ENCODE measurements around the gene AIP. TPM values are rescaled to one million over a fixed set of nuclear protein-coding genes. Genes with fewer than 3 reads are reported as not detected.

The AIP gene
- total RNA-seq, 4 donors from 2014 or later: 88.2 to 117 (median 96.0) TPM

- TF ChIP-seq POLR2A (IDR thresholded peaks at IDR 0.05) (no peak), EP300 (IDR thresholded peaks at IDR 0.05) (no peak), CTCF (IDR thresholded peaks at IDR 0.05) (no peak)
- no peaks in the 10 kb centered on the region for H3K4me1 ChIP-seq
- H3K27me3 ChIP-seq: no peaks in the 10 kb centered on the region
- H3K9me3 ChIP-seq: peaks cover 0 to 15% (median 0%) of the 10 kb centered on the region in 4 donors
- no peak overlapping the region for H3K27ac ChIP-seq
- no peak overlapping the region for H3K4me3 ChIP-seq
- WGBS, 2 donors: 71 to 82% methylated on average over 1 of the region's 1 CpG
- no peaks in the 10 kb centered on the region for H3K36me3 ChIP-seq
- no peak for DNase-seq (ENCODE audit: low spot score in 2 of 2)
These were observed 52.7 kb downstream of the AIP start for GRCh38 chr11:67535561-67535960.

GRCh38 chr11:67538306-67538705 lies 55.5 kb downstream of the AIP start:
- Histone ChIP-seq H3K27ac (no peak overlapping the region), H3K4me3 (no peak overlapping the region), H3K36me3 (no peaks in the 10 kb centered on the region), H3K4me1 (no peaks in the 10 kb centered on the region), H3K9me3 (peaks cover 0 to 14% (median 0%) of the 10 kb centered on the region in 4 donors), H3K27me3 (no peaks in the 10 kb centered on the region)
- 48 to 57% methylated on average over 6 of the region's 6 CpGs for WGBS, 2 donors
- no peak for TF ChIP-seq POLR2A (IDR thresholded peaks at IDR 0.05)
- no peak for DNase-seq (ENCODE audit: low spot score in 2 of 2)

GRCh38 chr11:67538823-67539505 lies 56.1 kb downstream of the AIP start:
- WGBS, 2 donors: 79 to 84% methylated on average over 9 to 10 of the region's 10 CpGs
- no peak overlapping the region for H3K4me3 ChIP-seq
- TF ChIP-seq EP300 (IDR thresholded peaks at IDR 0.05) (no peak), POLR2A (IDR thresholded peaks at IDR 0.05) (no peak), CTCF (IDR thresholded peaks at IDR 0.05) (no peak)
- DNase-seq (ENCODE audit: low spot score in 2 of 2): no peak
- H3K9me3 ChIP-seq: peaks cover 0 to 7% (median 0%) of the 10 kb centered on the region in 4 donors
- H3K27ac ChIP-seq: no peak overlapping the region
- no peaks in the 10 kb centered on the region for H3K4me1 ChIP-seq
- H3K36me3 ChIP-seq: no peaks in the 10 kb centered on the region
- no peaks in the 10 kb centered on the region for H3K27me3 ChIP-seq

- Histone ChIP-seq H3K4me1 (peaks cover 0 to under 1% (median 0%) of the 10 kb centered on the region in 4 donors), H3K36me3 (no peaks in the 10 kb centered on the region), H3K4me3 (no peak overlapping the region), H3K27ac (no peak overlapping the region), H3K27me3 (no peaks in the 10 kb centered on the region), H3K9me3 (peaks cover 0 to 3% (median 0%) of the 10 kb centered on the region in 4 donors)
- TF ChIP-seq EP300 (IDR thresholded peaks at IDR 0.05): no peak
- TF ChIP-seq CTCF (IDR thresholded peaks at IDR 0.05): no peak
- TF ChIP-seq POLR2A (IDR thresholded peaks at IDR 0.05): no peak
- DNase-seq (ENCODE audit: low spot score in 2 of 2): no peak
- WGBS, 2 donors: 80 to 83% methylated on average over 4 of the region's 4 CpGs
These were observed 56.7 kb downstream of the AIP start for GRCh38 chr11:67539550-67539949.

Small RNAs within 50 kb of the gene (small RNA-seq; reads per million reads assigned to genes)
- not detected for gene MIR6752

Other genes starting within 250 kb of the AIP start
- 100 to 1,000 TPM in 1 of 4 donors, 10 to 100 TPM in 3; 46.0 to 134 (median 65.4) TPM for gene GRK2, start 216.6 kb upstream of the AIP start, total RNA-seq
- 100 to 1,000 TPM in 1 of 4 donors, 10 to 100 TPM in 3; 46.8 to 158 (median 69.5) TPM for gene ANKRD13D, start 193.7 kb upstream of the AIP start, total RNA-seq
- gene SSH3, start 179.5 kb upstream of the AIP start, total RNA-seq: 10 to 100 TPM; 28.5 to 51.6 (median 43.1) TPM
- gene POLD4, start 129.5 kb upstream of the AIP start, total RNA-seq: 100 to 1,000 TPM in 1 of 4 donors, 10 to 100 TPM in 3; 70.8 to 154 (median 88.5) TPM
- 10 to 100 TPM in 1 of 4 donors, 1 to 10 TPM in 3; 3.7 to 23.1 (median 5.9) TPM for gene CLCF1, start 109.4 kb upstream of the AIP start, total RNA-seq
- gene RAD9A, start 91.0 kb upstream of the AIP start, total RNA-seq: 10 to 100 TPM; 22.7 to 39.0 (median 36.4) TPM
- 10 to 100 TPM; 50.6 to 97.8 (median 72.7) TPM for gene PPP1CA, start 81.2 kb upstream of the AIP start, total RNA-seq
- 1 to 10 TPM; 1.5 to 4.5 (median 2.2) TPM for gene TBC1D10C, start 78.9 kb upstream of the AIP start, total RNA-seq
- gene CARNS1, start 67.3 kb upstream of the AIP start, total RNA-seq: 1 to 10 TPM; 1.8 to 5.9 (median 4.3) TPM
- gene RPS6KB2, start 54.5 kb upstream of the AIP start, total RNA-seq: 10 to 100 TPM; 36.9 to 69.3 (median 47.1) TPM
- gene PTPRCAP, start 45.3 kb upstream of the AIP start, total RNA-seq: 10 to 100 TPM in 3 of 4 donors, 1 to 10 TPM in 1; 6.9 to 18.0 (median 12.8) TPM
- 10 to 100 TPM; 60.9 to 95.1 (median 77.1) TPM for gene CORO1B, start 39.5 kb upstream of the AIP start, total RNA-seq
- gene GPR152, start 30.3 kb upstream of the AIP start, total RNA-seq: not detected
- 1 to 10 TPM in 3 of 4 donors, under 1 TPM in 1; 0.21 to 5.7 (median 3.6) TPM for gene CABP4, start 27.7 kb upstream of the AIP start, total RNA-seq
- gene TMEM134, start 13.8 kb upstream of the AIP start, total RNA-seq: 100 to 1,000 TPM in 2 of 4 donors, 10 to 100 TPM in 2; 49.2 to 184 (median 96.6) TPM
- 10 to 100 TPM; 22.8 to 69.6 (median 38.6) TPM for gene PITPNM1, start 22.3 kb downstream of the AIP start, total RNA-seq
- gene CDK2AP2, start 25.1 kb downstream of the AIP start, total RNA-seq: 10 to 100 TPM; 75.4 to 90.8 (median 80.6) TPM
- gene CABP2, start 40.4 kb downstream of the AIP start, total RNA-seq: not detected
- 1,000 to 10,000 TPM in 1 of 4 donors, 100 to 1,000 TPM in 3; 631 to 1,055 (median 774) TPM for gene GSTP1, start 100.8 kb downstream of the AIP start, total RNA-seq
- 100 to 1,000 TPM; 282 to 357 (median 323) TPM for gene NDUFV1, start 123.9 kb downstream of the AIP start, total RNA-seq
- gene NUDT8, start 146.9 kb downstream of the AIP start, total RNA-seq: 10 to 100 TPM; 11.0 to 21.3 (median 20.0) TPM
- gene TBX10, start 156.7 kb downstream of the AIP start, total RNA-seq: not detected
- gene ACY3, start 167.7 kb downstream of the AIP start, total RNA-seq: under 1 TPM in 1 of 4 donors, not detected in 3; 0.44 TPM
- not detected for gene ALDH3B2, start 191.6 kb downstream of the AIP start, total RNA-seq